HEK293T (cell line): ENCODE results near the gene MOCS2.

Experiments
- BHLHE40 ChIP-seq: fragments of 450-650 bp; IDR thresholded peaks from 2 replicates; pipeline ENCODE4 v1.6.1; 2016; ENCODE audit warnings: mild to moderate bottlenecking, moderate library complexity, borderline replicate concordance
- CTBP1 ChIP-seq: fragments of 450-650 bp; IDR thresholded peaks from 2 replicates; pipeline ENCODE4 v1.6.1; 2016; ENCODE audit warnings: borderline replicate concordance
- ELF4 ChIP-seq: fragments of 450-650 bp; IDR thresholded peaks from 2 replicates; pipeline ENCODE4 v1.6.1; 2017; ENCODE audit warnings: antibody characterized with exemption
- FOXK2 ChIP-seq: fragments of 450-650 bp; IDR thresholded peaks from 2 replicates; pipeline ENCODE4 v1.6.1; 2016; ENCODE audit warnings: mild to moderate bottlenecking
- FOXM1 ChIP-seq: fragments of 450-650 bp; IDR thresholded peaks from 2 replicates; pipeline ENCODE4 v1.6.1; 2017; ENCODE audit warnings: mild to moderate bottlenecking, borderline replicate concordance
- HDGF ChIP-seq: fragments of 450-650 bp; IDR thresholded peaks from 2 replicates; pipeline ENCODE4 v1.6.1; 2017; ENCODE audit warnings: antibody characterized with exemption, borderline replicate concordance
- L3MBTL2 ChIP-seq: fragments of 450-650 bp; conservative IDR thresholded peaks from 2 replicates; pipeline ENCODE4 v1.6.1; 2016; ENCODE audit warnings: mild to moderate bottlenecking
- SP1 ChIP-seq: fragments of 450-650 bp; IDR thresholded peaks from 2 replicates; pipeline ENCODE4 v1.6.1; 2017
- SUZ12 ChIP-seq: fragments of 450-650 bp; IDR thresholded peaks from 2 replicates; pipeline ENCODE4 v1.6.1; 2016; ENCODE audit warnings: mild to moderate bottlenecking
- TARDBP ChIP-seq: fragments of 450-650 bp; IDR thresholded peaks from 2 replicates; pipeline ENCODE4 v1.6.1; 2016
- TF ChIP-seq, protein P1 (sequence below): fragments of 450-650 bp; IDR thresholded peaks from 2 replicates; pipeline ENCODE4 v1.6.1; 2016

DNA sequence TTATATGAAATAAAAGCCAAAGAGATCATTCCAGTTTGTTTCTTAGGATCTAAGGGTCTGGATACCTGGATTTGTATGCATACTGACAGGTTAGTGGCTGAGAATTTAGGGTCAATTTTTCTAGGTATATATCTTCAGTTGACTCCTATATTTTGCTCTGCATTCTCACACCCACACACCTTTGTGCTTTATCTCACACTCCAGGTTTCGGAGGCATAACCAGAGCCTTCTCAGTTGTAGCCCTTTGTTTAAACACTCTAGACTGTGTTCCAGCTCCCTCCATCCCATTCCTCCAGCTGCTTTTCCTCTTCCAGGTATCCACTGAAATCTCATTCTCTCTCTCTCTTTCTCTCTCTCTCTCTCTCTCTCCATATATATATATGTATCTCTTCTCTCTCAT, 10.6 kb upstream of the MOCS2 start:
- TF ChIP-seq SUZ12 (no peak), ELF4 (no peak), FOXK2 (no peak), TARDBP (no peak), BHLHE40 (no peak), FOXM1 (no peak), CTBP1 (no peak), SP1 (no peak), HDGF (no peak), L3MBTL2 (no peak)
- TF ChIP-seq, protein P1, sequence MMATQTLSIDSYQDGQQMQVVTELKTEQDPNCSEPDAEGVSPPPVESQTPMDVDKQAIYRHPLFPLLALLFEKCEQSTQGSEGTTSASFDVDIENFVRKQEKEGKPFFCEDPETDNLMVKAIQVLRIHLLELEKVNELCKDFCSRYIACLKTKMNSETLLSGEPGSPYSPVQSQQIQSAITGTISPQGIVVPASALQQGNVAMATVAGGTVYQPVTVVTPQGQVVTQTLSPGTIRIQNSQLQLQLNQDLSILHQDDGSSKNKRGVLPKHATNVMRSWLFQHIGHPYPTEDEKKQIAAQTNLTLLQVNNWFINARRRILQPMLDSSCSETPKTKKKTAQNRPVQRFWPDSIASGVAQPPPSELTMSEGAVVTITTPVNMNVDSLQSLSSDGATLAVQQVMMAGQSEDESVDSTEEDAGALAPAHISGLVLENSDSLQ: no peak
